Measurements from ENCODE around the gene ADH4.

The ADH4 gene

GRCh38 chr4:99079625-99080295, 64.3 kb downstream of the ADH4 start:
- no peak for DNase-seq (ENCODE audit: low read depth in 2 of 2)

- no peak for DNase-seq (ENCODE audit: low read depth in 2 of 2)
Observed at GRCh38 chr4:99078931-99079624, 65.0 kb downstream of the ADH4 start.

GRCh38 chr4:99078336-99078735, 65.8 kb downstream of the ADH4 start:
- no peak for DNase-seq (ENCODE audit: low read depth in 2 of 2)

- no peak for DNase-seq (ENCODE audit: low read depth in 2 of 2)
Observed at GRCh38 chr4:99077177-99077576, 66.9 kb downstream of the ADH4 start.

GRCh38 chr4:99076292-99076976, 67.7 kb downstream of the ADH4 start:
- DNase-seq (ENCODE audit: low read depth in 2 of 2) = no peak

GRCh38 chr4:99074816-99075215, 69.3 kb downstream of the ADH4 start:
- no peak for DNase-seq (ENCODE audit: low read depth in 2 of 2)

All from stimulated activated CD8-positive, alpha-beta memory T cell treated with anti-CD3 and anti-CD28 coated beads, Interleukin-2, amount 100 ng/mL, for 48 hours (primary cell).